Caki2 (cell line): ENCODE data around the gene SORCS2. TPM values are rescaled to one million over a fixed set of nuclear protein-coding genes. Genes with fewer than 3 reads are reported as not detected.

Experiments used
- DNase-seq: peaks from one replicate; pipeline ENCODE4 v3.0.0-alpha.2; 2015; ENCODE audit warnings: low read depth
- in situ Hi-C: cut with HindIII; loops from 2 replicates; pipeline ENCODE4 v1.10.0; 2016; ENCODE audit warnings: low sequenced_read_pairs, low pct_unique_long_range_greater_than_20kb, mixed read lengths
- total RNA-seq: library from RNA; depleted of rRNA; stranded (reverse); fragments of >200 nt; shearing (Covaris generic); gene quantifications from 2 replicates; pipeline ENCODE4 v1.2.3, GENCODE V29; 2014; ENCODE audit warnings: low replicate concordance

SORCS2 gene
- total RNA-seq, 1 experiment from 2014 or later = 1.4 TPM

GRCh38 chr4:7359400-7360062 lies 167.2 kb downstream of the SORCS2 start:
- in situ Hi-C loops = no loop called here
- DNase-seq = no peak

GRCh38 chr4:7360806-7361205 lies 168.5 kb downstream of the SORCS2 start:
- in situ Hi-C loops = no loop called here
- DNase-seq = no peak

- no peak for DNase-seq
- in situ Hi-C loops = no loop called here
Measured at GRCh38 chr4:7361280-7361895, 169.1 kb downstream of the SORCS2 start.

- in situ Hi-C loops = no loop called here
- DNase-seq = no peak
Measured at GRCh38 chr4:7362341-7362740, 170.0 kb downstream of the SORCS2 start.

GRCh38 chr4:7362862-7363430 lies 170.6 kb downstream of the SORCS2 start:
- no peak for DNase-seq
- in situ Hi-C loops = no loop called here

- in situ Hi-C loops = no loop called here
- DNase-seq = no peak
Measured at GRCh38 chr4:7364979-7365378, 172.6 kb downstream of the SORCS2 start.

- no peak for DNase-seq
- in situ Hi-C loops = no loop called here
Measured at GRCh38 chr4:7365462-7366179, 173.3 kb downstream of the SORCS2 start.

GRCh38 chr4:7366180-7366945 lies 174.0 kb downstream of the SORCS2 start:
- DNase-seq = no peak
- in situ Hi-C loops = no loop called here

- no peak for DNase-seq
- in situ Hi-C loops = no loop called here
Measured at GRCh38 chr4:7366954-7367353, 174.6 kb downstream of the SORCS2 start.

- in situ Hi-C loops = no loop called here
- DNase-seq = no peak
Measured at GRCh38 chr4:7367406-7367805, 175.1 kb downstream of the SORCS2 start.

GRCh38 chr4:7367864-7368277 lies 175.5 kb downstream of the SORCS2 start:
- in situ Hi-C loops = no loop called here
- DNase-seq = no peak

- in situ Hi-C loops = no loop called here
- no peak for DNase-seq
Measured at GRCh38 chr4:7368296-7368695, 176.0 kb downstream of the SORCS2 start.

GRCh38 chr4:7369511-7369910 lies 177.2 kb downstream of the SORCS2 start:
- in situ Hi-C loops = no loop called here
- no peak for DNase-seq

- in situ Hi-C loops = no loop called here
- no peak for DNase-seq
Measured at GRCh38 chr4:7370038-7370437, 177.7 kb downstream of the SORCS2 start.

GRCh38 chr4:7371210-7371941 lies 179.0 kb downstream of the SORCS2 start:
- no peak for DNase-seq
- in situ Hi-C loops = no loop called here

- DNase-seq = no peak
- in situ Hi-C loops = no loop called here
Measured at GRCh38 chr4:7372673-7373072, 180.3 kb downstream of the SORCS2 start.

- no peak for DNase-seq
- in situ Hi-C loops = no loop called here
Measured at GRCh38 chr4:7374571-7374970, 182.2 kb downstream of the SORCS2 start.

GRCh38 chr4:7375427-7375826 lies 183.1 kb downstream of the SORCS2 start:
- in situ Hi-C loops = no loop called here
- no peak for DNase-seq
